Panc1 (cell line): ENCODE results near the gene ABAT. TPM values are rescaled to one million over a fixed set of nuclear protein-coding genes. Genes with fewer than 3 reads are reported as not detected.

Experiments
- ATAC-seq: fragments of 200-7000 bp; cut with Tn5 transposase; 2 replicates; pipeline ENCODE4 v1.9.1; 2020; ENCODE audit warnings: mild to moderate bottlenecking, moderate library complexity
- BruUV-seq: library from RNA; stranded (reverse); fragments of 400-500 nt; replicated peaks from 2 replicates; lab custom pipeline; 2021; lab: Mats Ljungman, UMichigan
- CTCF ChIA-PET: fragments of 300-600 bp; sonication (Branson Sonifier 250); formaldehyde crosslinking; loops from one replicate; lab custom pipeline; 2022; ENCODE audit warnings: antibody characterized with exemption; lab: Charles Lee
- POLR2A ChIA-PET: fragments of 300-600 bp; sonication (Branson Sonifier 250); formaldehyde crosslinking; loops from one replicate; lab custom pipeline; 2022; ENCODE audit warnings: antibody characterized with exemption; lab: Charles Lee
- DNase-seq: peaks from one replicate; pipeline ENCODE4 v3.0.0-alpha.2; 2010; ENCODE audit warnings: low read depth, low spot score
- H3K27ac ChIP-seq: 2 replicates; pipeline ENCODE4 v1.5.1; 2011; ENCODE audit warnings: mild to moderate bottlenecking, low read length, inconsistent platforms
- H3K27me3 ChIP-seq: fragments of 200-500 bp; sonication (Bioruptor generic); 2 replicates; pipeline ENCODE4 v1.6.0; 2014; ENCODE audit warnings: low read length, inconsistent platforms; ENCODE audit not compliant: control insufficient read depth, insufficient read depth
- H3K36me3 ChIP-seq: fragments of 200-500 bp; sonication (Bioruptor generic); 2 replicates; pipeline ENCODE4 v1.5.1; 2014; ENCODE audit warnings: inconsistent platforms, mild to moderate bottlenecking, low read length, moderate library complexity; ENCODE audit not compliant: control insufficient read depth, insufficient read depth
- H3K4me1 ChIP-seq: 2 replicates; pipeline ENCODE4 v1.5.1; 2011; ENCODE audit warnings: inconsistent platforms, mild to moderate bottlenecking, low read length, moderate library complexity; ENCODE audit not compliant: control insufficient read depth, insufficient read depth
- H3K4me3 ChIP-seq, 2 experiments: 2 replicates each; pipeline ENCODE4 v1.5.1; 2011 to 2012; ENCODE audit warnings: low read depth in 2 of 2, low read length in 2 of 2, mild to moderate bottlenecking in 2 of 2, inconsistent platforms in 1 of 2, moderate library complexity in 1 of 2
- H3K9me3 ChIP-seq: fragments of 200-500 bp; sonication (Bioruptor generic); 2 replicates; pipeline ENCODE4 v1.5.1; 2014; ENCODE audit warnings: low read depth, mild to moderate bottlenecking, inconsistent platforms, low read length, moderate library complexity; ENCODE audit not compliant: control insufficient read depth, insufficient read depth
- CTCF ChIP-seq: fragments of 450-650 bp; IDR thresholded peaks from 2 replicates; pipeline ENCODE4 v1.5.1; 2017; ENCODE audit warnings: mild to moderate bottlenecking
- POLR2AphosphoS5 ChIP-seq: IDR thresholded peaks from 2 replicates; pipeline ENCODE4 v1.6.1; 2012; ENCODE audit warnings: mild to moderate bottlenecking, low read depth, low read length, moderate library complexity
- SIN3A ChIP-seq: IDR thresholded peaks from 2 replicates; pipeline ENCODE4 v1.6.1; 2012; ENCODE audit warnings: low read depth, mild to moderate bottlenecking, low read length, moderate library complexity, borderline replicate concordance; ENCODE audit not compliant: insufficient read depth
- TCF7L2 ChIP-seq: IDR thresholded peaks from 2 replicates; pipeline ENCODE4 v1.6.1; 2011; ENCODE audit warnings: mild to moderate bottlenecking, low read depth, low read length, inconsistent platforms
- in situ Hi-C: cut with HindIII; loops from 2 replicates; pipeline ENCODE4 v1.10.0; 2016; ENCODE audit warnings: low sequenced_read_pairs, low pct_unique_long_range_greater_than_20kb
- intact Hi-C: fragments of 100-400 bp; cut with micrococcal nuclease; formaldehyde crosslinking; loops from one replicate; pipeline ENCODE4 v1.10.0; 2022; ENCODE audit not compliant: unreplicated experiment
- total RNA-seq: library from RNA; stranded (reverse); gene quantifications from one replicate; pipeline ENCODE4 v1.2.1, GENCODE V29; 2021; ENCODE audit not compliant: unreplicated experiment
- TF ChIP-seq, protein P1 (sequence below), 2 experiments: IDR thresholded peaks; 2 replicates each; pipeline ENCODE4 v1.6.1; 2011 to 2012; ENCODE audit warnings: low read depth in 2 of 2, control low read depth in 1 of 2, low read length in 1 of 2, mild to moderate bottlenecking in 1 of 2, moderate library complexity in 1 of 2; ENCODE audit not compliant: insufficient read depth in 1 of 2

Gene ABAT
- total RNA-seq, 1 experiment from 2014 or later = 0.77 TPM

DNA sequence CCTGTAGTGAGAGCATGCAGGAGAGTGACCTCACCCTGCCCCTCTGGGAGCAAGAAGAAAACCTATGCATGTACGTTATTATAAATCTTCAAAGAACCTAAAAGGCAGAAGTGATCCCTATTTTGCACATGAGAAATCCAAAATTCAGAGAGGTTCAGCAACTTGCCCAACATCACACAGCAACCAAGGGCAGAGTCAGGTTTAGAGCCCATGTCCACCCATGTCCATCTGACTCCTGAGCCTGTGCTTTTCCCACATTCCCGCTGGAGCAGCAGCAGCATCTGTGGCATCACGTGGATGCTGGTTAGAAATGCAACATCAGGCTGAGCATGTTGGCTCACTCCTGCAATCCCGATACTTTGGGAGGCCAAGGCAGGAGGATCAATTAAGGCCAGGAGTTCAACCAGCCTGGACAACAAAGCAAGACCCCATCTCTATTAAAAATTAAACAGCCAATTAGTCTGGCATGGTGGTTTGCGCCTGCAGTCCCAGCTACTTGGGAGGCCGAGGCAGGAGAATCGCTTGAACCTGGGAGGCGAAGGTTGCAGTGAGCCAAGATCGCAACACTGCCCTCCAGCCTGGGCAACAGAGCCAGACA, 26.6 kb upstream of the ABAT start:
- TF ChIP-seq, protein P1, sequence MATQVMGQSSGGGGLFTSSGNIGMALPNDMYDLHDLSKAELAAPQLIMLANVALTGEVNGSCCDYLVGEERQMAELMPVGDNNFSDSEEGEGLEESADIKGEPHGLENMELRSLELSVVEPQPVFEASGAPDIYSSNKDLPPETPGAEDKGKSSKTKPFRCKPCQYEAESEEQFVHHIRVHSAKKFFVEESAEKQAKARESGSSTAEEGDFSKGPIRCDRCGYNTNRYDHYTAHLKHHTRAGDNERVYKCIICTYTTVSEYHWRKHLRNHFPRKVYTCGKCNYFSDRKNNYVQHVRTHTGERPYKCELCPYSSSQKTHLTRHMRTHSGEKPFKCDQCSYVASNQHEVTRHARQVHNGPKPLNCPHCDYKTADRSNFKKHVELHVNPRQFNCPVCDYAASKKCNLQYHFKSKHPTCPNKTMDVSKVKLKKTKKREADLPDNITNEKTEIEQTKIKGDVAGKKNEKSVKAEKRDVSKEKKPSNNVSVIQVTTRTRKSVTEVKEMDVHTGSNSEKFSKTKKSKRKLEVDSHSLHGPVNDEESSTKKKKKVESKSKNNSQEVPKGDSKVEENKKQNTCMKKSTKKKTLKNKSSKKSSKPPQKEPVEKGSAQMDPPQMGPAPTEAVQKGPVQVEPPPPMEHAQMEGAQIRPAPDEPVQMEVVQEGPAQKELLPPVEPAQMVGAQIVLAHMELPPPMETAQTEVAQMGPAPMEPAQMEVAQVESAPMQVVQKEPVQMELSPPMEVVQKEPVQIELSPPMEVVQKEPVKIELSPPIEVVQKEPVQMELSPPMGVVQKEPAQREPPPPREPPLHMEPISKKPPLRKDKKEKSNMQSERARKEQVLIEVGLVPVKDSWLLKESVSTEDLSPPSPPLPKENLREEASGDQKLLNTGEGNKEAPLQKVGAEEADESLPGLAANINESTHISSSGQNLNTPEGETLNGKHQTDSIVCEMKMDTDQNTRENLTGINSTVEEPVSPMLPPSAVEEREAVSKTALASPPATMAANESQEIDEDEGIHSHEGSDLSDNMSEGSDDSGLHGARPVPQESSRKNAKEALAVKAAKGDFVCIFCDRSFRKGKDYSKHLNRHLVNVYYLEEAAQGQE (IDR thresholded peaks at IDR 0.05; ENCODE audit: insufficient read depth in 1 of 2, low read depth in 2 of 2, low read length in 1 of 2) = no peak
- TF ChIP-seq SIN3A (no peak), POLR2AphosphoS5 (no peak), TCF7L2 (no peak), CTCF (no peak)
- Histone ChIP-seq H3K36me3 (peaks cover 4% of the 10 kb centered on the region; the same call in 1 of the 2 replicates), H3K27ac (no peak overlapping the region), H3K4me3 (no peak overlapping the region), H3K27me3 (no peaks in the 10 kb centered on the region), H3K9me3 (no peaks in the 10 kb centered on the region), H3K4me1 (no peaks in the 10 kb centered on the region)
- ChIA-PET CTCF (no interaction called here), POLR2A (no interaction called here)
- BruUV-seq = no TSS peak
- DNase-seq (no peak), ATAC-seq (no peak)
- intact Hi-C loops (no loop called here), in situ Hi-C loops (no loop called here)

DNA sequence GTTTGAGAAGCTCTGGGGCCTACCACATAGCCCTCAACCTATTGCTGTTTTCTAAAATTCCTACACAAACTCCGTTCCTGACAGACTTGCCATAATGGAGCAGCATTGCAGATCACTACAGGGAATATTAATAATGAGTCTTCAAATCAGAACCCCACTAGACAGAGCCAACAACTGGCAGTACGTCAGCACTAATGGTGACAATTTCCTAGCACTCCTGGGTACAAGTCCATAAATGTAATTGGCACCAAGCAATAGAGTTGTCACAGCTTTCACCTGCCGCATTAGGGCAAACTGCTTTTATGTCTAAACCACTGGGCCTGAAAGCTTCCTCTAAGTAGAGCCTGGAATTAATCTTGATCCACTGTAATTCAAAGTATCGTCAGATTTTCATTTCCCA, 25.5 kb upstream of the ABAT start:
- Histone ChIP-seq H3K4me1 (no peaks in the 10 kb centered on the region), H3K27me3 (no peaks in the 10 kb centered on the region), H3K4me3 (no peak overlapping the region), H3K9me3 (no peaks in the 10 kb centered on the region), H3K36me3 (no peaks in the 10 kb centered on the region), H3K27ac (no peak overlapping the region)
- POLR2A ChIA-PET = no interaction called here
- intact Hi-C loops (no loop called here), in situ Hi-C loops (no loop called here)
- ATAC-seq = no peak
- CTCF ChIA-PET = no interaction called here
- TF ChIP-seq CTCF = no peak
- TF ChIP-seq POLR2AphosphoS5 = no peak
- TF ChIP-seq, protein P1 (IDR thresholded peaks at IDR 0.05; ENCODE audit: insufficient read depth in 1 of 2, low read depth in 2 of 2, low read length in 1 of 2) = no peak
- TF ChIP-seq TCF7L2 = no peak
- no peak for TF ChIP-seq SIN3A
- no peak for DNase-seq
- BruUV-seq = no TSS peak
